ENCODE data around the gene CCDC154. TPM values are rescaled to one million over a fixed set of nuclear protein-coding genes. Genes with fewer than 3 reads are reported as not detected.

Gene CCDC154
- polyA plus RNA-seq, 1 donor (not counting 4 experiments of a cell fraction or from before 2014, with no cell fraction given): 0.46 TPM

DNA sequence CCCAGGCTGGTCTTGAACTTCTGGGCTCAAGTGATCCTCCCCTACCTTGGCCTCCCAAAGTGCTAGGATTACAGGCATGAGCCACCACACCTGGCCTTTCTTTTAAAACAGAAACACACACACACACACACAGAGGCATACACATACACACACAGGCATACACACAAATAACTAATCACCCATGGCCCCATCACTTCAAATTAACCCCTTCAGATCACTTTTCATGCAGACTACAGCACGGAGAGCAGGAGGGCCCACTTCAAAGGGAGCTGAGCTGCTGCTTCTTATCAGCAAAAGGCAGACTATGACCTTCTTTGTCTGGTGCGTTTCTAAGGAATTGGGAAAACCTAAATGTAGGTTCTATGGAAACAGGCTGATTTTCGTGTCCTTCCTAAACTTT is 28.6 kb upstream of the CCDC154 start:
- Histone ChIP-seq H3K4me2 (ENCODE audit: control insufficient read depth, extremely low read depth, insufficient read depth, low read depth, low read length) (no peak overlapping the region), H3K4me3 (ENCODE audit: control insufficient read depth in 2 of 3, extremely low read depth in 1 of 3, insufficient read depth in 2 of 3, low read depth in 1 of 3, low read length in 3 of 3) (no peak overlapping the region), H3K79me2 (ENCODE audit: control insufficient read depth, insufficient read depth, low read length) (peaks cover 43% of the 10 kb centered on the region), H2AFZ (ENCODE audit: control insufficient read depth, low read length) (no peak overlapping the region), H4K20me1 (ENCODE audit: control insufficient read depth, extremely low read depth, insufficient read depth, low read length) (no peaks in the 10 kb centered on the region), H3K36me3 (ENCODE audit: control insufficient read depth in 2 of 2, extremely low read depth in 1 of 2, insufficient read depth in 2 of 2, low read length in 2 of 2) (no peaks in the 10 kb centered on the region), H3K9ac (ENCODE audit: control insufficient read depth, extremely low read depth, insufficient read depth, low read length) (no peak overlapping the region), H3K27me3 (ENCODE audit: control insufficient read depth, extremely low read depth, insufficient read depth, low read length) (no peaks in the 10 kb centered on the region), H3K27ac (ENCODE audit: control insufficient read depth, insufficient read depth, low read length) (no peak overlapping the region), H3K9me1 (ENCODE audit: control insufficient read depth, extremely low read depth, insufficient read depth, low read length) (no peaks in the 10 kb centered on the region), H3K9me3 (ENCODE audit: control insufficient read depth, low read depth, low read length) (no peaks in the 10 kb centered on the region), H3K4me1 (ENCODE audit: control insufficient read depth, extremely low read depth, insufficient read depth, low read length) (peaks cover 14% of the 10 kb centered on the region)
- FAIRE-seq (no peak), DNase-seq (ENCODE audit: low read depth, low spot score) (no peak)
- TF ChIP-seq, protein P1, sequence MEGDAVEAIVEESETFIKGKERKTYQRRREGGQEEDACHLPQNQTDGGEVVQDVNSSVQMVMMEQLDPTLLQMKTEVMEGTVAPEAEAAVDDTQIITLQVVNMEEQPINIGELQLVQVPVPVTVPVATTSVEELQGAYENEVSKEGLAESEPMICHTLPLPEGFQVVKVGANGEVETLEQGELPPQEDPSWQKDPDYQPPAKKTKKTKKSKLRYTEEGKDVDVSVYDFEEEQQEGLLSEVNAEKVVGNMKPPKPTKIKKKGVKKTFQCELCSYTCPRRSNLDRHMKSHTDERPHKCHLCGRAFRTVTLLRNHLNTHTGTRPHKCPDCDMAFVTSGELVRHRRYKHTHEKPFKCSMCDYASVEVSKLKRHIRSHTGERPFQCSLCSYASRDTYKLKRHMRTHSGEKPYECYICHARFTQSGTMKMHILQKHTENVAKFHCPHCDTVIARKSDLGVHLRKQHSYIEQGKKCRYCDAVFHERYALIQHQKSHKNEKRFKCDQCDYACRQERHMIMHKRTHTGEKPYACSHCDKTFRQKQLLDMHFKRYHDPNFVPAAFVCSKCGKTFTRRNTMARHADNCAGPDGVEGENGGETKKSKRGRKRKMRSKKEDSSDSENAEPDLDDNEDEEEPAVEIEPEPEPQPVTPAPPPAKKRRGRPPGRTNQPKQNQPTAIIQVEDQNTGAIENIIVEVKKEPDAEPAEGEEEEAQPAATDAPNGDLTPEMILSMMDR (optimal IDR thresholded peaks at IDR 0.05 in 1 of 3, IDR thresholded peaks at IDR 0.05 in 1 of 3, conservative IDR thresholded peaks at IDR 0.05 in 1 of 3; ENCODE audit: extremely low read depth in 1 of 3, insufficient read depth in 2 of 3, low read length in 3 of 3): no peak
- TF ChIP-seq EZH2 (IDR thresholded peaks at IDR 0.05; ENCODE audit: low read length): no peak
- dilution Hi-C loops (cut with MboI; ENCODE audit: extremely low pct_ligation_motif_present, low sequenced_read_pairs): no loop called here

DNA sequence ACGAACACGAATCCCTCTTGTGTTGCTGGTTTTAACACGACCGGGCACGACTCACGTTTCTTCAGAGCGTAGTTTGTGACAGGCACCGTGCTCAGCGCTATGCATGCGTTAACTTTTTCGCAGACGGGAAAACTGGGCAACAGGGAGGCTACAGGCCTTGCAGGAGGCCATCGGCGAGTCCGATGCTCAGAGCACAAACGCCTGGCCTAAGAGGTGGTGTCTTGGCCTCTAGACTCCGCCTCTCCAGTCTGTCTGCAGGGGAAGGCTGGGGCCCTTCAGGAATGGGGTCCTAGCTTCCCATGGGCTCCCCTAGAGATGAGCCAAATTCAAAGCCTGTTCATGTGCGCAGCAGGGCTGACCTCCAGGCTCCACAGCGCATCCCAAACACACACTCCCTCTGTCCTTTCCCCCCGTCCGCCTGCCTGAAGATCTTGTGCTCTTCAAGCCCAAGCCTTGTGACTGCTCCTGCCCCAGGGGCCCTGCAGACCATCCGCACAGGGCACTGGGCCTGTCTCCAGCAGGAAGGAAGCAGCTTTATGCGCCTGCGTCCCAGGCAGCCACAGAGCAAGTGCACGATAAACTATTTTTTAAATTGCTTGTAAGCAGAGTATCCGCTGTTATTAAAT is 27.3 kb upstream of the CCDC154 start:
- Histone ChIP-seq H3K27ac (ENCODE audit: control insufficient read depth, insufficient read depth, low read length) (no peak overlapping the region), H3K36me3 (ENCODE audit: control insufficient read depth in 2 of 2, extremely low read depth in 1 of 2, insufficient read depth in 2 of 2, low read length in 2 of 2) (no peaks in the 10 kb centered on the region), H3K4me2 (ENCODE audit: control insufficient read depth, extremely low read depth, insufficient read depth, low read depth, low read length) (no peak overlapping the region), H3K9me3 (ENCODE audit: control insufficient read depth, low read depth, low read length) (no peaks in the 10 kb centered on the region), H3K9me1 (ENCODE audit: control insufficient read depth, extremely low read depth, insufficient read depth, low read length) (no peaks in the 10 kb centered on the region), H3K79me2 (ENCODE audit: control insufficient read depth, insufficient read depth, low read length) (peaks cover 54% of the 10 kb centered on the region), H2AFZ (ENCODE audit: control insufficient read depth, low read length) (no peak overlapping the region), H3K4me3 (ENCODE audit: control insufficient read depth in 2 of 3, extremely low read depth in 1 of 3, insufficient read depth in 2 of 3, low read depth in 1 of 3, low read length in 3 of 3) (no peak overlapping the region), H3K9ac (ENCODE audit: control insufficient read depth, extremely low read depth, insufficient read depth, low read length) (no peak overlapping the region), H3K27me3 (ENCODE audit: control insufficient read depth, extremely low read depth, insufficient read depth, low read length) (no peaks in the 10 kb centered on the region), H4K20me1 (ENCODE audit: control insufficient read depth, extremely low read depth, insufficient read depth, low read length) (no peaks in the 10 kb centered on the region), H3K4me1 (ENCODE audit: control insufficient read depth, extremely low read depth, insufficient read depth, low read length) (peaks cover 14% of the 10 kb centered on the region)
- FAIRE-seq (no peak), DNase-seq (ENCODE audit: low read depth, low spot score) (no peak)
- dilution Hi-C loops (cut with MboI; ENCODE audit: extremely low pct_ligation_motif_present, low sequenced_read_pairs): no loop called here
- TF ChIP-seq, protein P1 (optimal IDR thresholded peaks at IDR 0.05 in 1 of 3, IDR thresholded peaks at IDR 0.05 in 1 of 3, conservative IDR thresholded peaks at IDR 0.05 in 1 of 3; ENCODE audit: extremely low read depth in 1 of 3, insufficient read depth in 2 of 3, low read length in 3 of 3): no peak
- TF ChIP-seq EZH2 (IDR thresholded peaks at IDR 0.05; ENCODE audit: low read length): no peak
